Suppressor macrophage treated with lipopolysaccharide for 1 hour (primary cell): ENCODE measurements around the gene LIN28B.
"Not testable (repeated sequence)": the region's sequence is repeated elsewhere in the genome, so short reads cannot be mapped to it uniquely, and the experiment has no call there.

ENCODE experiments used
- DNase-seq, 3 donors: peaks; one replicate each; pipeline ENCODE4 v3.0.0-alpha.2; 2020 to 2022

Gene LIN28B, protein sequence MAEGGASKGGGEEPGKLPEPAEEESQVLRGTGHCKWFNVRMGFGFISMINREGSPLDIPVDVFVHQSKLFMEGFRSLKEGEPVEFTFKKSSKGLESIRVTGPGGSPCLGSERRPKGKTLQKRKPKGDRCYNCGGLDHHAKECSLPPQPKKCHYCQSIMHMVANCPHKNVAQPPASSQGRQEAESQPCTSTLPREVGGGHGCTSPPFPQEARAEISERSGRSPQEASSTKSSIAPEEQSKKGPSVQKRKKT

DNA sequence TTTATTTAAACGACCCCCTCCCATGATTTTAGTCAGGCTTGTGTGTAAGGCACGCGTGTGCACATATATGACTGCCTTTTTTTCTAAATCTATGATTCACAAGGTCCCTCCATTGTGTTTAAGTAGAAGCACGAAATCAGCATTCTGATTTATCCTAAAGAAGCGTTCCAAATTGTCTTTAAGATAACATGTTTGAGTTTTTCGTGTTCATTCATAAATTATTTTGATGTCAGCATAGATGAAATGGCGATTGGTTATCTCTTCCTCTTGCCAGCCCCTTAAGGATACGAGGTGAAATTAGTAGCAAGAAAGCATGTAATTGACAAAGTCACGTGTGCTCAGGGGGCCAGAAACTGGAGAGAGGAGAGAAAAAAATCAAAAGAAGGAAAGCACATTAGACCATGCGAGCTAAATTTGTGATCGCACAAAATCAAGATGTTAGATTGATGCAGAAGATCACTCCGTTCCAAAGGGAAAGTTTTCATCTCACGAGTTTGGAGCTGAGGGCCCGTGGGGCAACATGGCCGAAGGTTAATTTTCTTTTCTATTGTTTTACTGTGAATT, at the start of gene LIN28B:
TSS of gene LIN28B (plus strand) at position 377 of the 564 bp plus-strand sequence. CDS start at position 521, 144 bp downstream.
- no peak for DNase-seq

DNA sequence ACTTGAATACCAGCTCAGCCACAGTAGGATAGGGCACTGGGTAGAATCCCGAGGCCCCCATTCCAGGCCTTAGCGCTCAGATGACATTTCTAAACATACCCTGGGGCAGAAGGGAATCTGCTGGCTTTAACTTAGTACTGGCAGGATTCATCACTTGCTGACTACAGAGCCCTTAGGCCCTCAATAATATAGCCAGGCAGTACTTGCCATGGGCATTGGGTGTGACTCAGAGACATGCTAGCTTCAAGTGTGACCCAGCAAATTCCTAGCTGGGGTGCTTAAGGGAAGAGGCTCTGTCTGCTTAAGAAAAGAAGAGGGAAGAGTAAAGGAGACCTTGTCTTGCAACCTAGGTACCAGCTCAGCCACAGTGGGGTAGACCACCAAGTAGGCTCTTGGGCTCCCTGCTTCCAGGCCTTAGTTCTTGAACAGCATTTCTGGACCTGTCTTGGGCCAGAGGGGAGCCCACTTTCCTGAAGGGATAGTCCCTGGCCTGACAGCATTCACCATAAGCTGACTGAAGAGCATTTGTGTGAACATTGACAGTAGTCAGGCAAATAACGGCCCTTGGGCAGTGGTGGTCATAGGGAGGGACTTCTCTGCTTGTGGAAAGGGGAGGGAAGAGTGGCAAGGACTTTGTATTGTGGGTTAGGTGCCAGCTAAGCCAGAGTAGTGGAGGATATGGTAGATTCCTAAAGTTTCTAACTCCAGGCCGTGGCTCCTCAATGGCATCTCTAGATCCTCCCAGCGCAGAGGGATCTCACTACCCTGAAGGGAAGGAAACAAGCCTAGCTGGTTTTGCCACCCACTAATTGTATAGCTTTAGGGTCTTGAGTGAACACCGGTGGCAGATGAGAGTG, 48.6 kb upstream of the LIN28B start:
- DNase-seq = no peak

GRCh38 chr6:104908888-104909525, 47.9 kb upstream of the LIN28B start:
- no peak for DNase-seq

GRCh38 chr6:104921896-104922295, 35.0 kb upstream of the LIN28B start:
- DNase-seq = no peak

DNA sequence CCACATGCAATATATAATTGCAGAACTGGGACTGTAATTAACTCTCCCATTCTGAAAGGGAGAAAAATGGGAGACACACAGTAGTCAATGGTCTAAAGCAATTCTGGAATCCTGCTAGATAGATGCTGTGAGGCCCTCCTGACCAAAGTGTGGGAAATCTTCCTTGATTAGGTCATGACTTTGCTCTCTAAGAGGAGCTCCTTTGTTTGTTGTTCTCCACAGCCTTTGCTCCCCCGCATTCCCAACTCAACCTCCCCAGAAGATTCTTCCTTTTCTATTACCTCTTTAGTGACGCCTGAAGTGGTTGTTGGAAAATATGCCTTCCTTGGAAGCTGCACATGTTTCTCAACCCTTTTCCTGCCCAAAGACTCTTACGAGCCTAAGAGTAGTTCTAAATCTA, 28.8 kb upstream of the LIN28B start:
- no peak for DNase-seq

DNA sequence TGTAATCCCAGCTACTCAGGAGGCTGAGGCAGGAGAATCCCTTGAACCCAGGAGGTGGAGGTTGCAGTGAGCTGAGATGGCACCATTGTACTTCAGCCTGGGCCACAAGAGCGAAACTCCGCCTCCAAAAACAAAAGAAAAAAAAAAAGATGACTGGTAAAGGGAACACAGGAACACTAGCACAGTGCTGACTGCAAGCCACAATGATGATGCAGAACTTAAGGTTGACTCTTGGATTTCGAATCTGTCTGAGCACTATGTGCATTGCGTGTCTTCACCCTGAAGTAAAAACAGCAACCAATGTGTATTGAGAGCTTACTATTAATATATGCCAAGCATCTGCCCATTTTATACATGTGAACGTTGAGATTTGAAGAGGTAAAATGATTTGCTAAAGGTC, 27.6 kb upstream of the LIN28B start:
- no peak for DNase-seq

- DNase-seq = no peak
These were observed 26.0 kb upstream of the LIN28B start for GRCh38 chr6:104930939-104931338.

- DNase-seq = no peak
These were observed 20.0 kb upstream of the LIN28B start for GRCh38 chr6:104936766-104937535.

DNA sequence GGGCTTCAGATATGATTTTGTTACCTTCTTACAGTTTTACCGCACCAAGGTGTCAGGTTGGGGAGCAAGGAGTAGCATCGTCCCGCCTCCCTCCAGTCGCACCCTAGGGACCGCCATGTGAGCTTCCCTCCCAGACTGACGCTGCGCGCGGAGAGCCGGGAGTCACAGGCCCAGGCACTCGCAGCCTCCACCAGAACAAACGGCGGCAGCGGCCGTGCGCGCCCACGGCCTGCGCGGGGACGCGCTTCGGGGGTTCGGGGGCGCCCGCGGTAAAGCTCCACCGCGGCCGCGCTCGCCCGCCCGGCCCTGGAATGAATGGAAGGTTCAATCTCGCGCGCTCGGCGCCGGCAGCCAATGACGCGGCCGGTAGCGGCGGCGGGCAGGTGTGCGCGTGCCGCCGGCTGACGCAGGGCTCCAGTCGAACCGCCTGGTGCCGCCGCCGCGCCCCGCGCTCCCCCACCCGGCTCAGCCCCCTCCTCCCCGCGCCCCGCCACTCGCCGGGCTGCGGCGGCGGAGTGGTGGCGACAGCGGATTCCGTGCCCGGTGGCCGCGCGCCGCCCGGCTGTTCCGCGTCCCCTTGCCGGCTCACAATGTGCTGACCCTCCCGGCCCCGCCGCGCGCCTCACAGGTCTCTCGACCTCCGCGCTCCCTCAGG, 16.5 kb upstream of the LIN28B start:
- DNase-seq = no peak

DNA sequence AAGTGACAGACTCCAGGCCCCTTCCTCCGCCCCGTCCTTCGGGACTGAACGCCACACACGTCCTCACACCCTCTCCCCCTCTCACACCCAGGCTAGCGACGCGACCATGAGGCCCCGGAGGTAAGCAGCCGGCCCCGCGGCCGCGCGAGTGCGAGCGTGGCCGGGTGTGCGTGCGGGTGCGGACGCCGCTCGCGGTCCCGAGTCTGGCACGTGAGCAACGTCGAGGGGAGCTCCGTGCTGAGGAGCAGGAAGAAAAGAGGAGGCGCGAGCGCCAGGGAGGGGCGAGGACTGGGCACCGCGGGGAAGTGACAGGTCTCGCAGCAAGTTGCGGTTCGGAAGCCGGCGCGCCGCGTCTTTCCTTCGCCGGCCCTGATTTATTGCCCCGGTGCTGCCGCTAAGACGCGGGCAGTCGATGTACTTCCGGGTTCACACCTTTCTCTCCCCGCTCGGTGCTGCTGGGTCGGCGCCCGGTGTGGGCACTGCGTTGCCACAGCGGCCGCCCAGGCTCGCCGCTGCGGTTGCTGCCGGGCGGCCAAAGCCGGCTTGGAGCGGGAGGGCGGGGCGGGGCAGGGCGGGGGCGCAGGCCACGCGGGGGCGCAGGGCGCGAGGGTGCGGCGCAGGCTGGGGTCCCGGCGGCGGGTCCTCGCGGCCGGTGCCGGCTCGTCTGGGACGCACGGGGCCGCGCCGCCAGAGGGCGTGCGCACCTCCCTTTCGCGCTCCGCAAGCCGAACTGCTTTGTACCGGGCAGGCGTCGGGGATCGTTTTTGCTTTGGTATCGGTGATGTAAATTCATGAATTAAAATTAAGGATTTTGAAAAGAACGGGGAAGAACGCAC, 15.8 kb upstream of the LIN28B start:
- peak; percentile 50 to 82 (median 65) for DNase-seq

DNA sequence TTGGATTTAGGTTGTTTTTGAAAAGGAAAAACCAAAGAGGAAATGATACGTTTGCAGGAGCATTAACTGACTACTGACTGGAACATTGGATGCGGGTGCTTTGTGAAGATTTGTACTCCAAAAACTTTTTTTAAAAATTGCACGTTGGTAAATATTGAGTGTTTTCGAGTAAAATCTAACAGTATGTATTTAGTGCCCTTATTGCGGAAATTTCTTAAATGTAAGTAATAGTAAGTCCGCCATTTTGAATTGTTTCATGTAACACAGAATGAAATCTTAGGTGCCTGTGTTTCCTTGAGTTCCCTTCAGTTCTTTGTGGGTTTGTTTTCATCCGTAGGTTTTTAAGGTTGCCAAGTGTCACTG, 15.2 kb upstream of the LIN28B start:
- DNase-seq = no peak

GRCh38 chr6:104943781-104944180, 13.1 kb upstream of the LIN28B start:
- DNase-seq = peak in 2 of 3 donors; percentile 16 to 24

- DNase-seq = no peak
These were observed 7.7 kb upstream of the LIN28B start for GRCh38 chr6:104949206-104949605.

- DNase-seq = no peak
These were observed 5.2 kb upstream of the LIN28B start for GRCh38 chr6:104951677-104952076.

- DNase-seq = no peak
These were observed 4.0 kb upstream of the LIN28B start for GRCh38 chr6:104952911-104953399.

GRCh38 chr6:104953400-104954189, 3.3 kb upstream of the LIN28B start:
- not testable (repeated sequence) for DNase-seq

GRCh38 chr6:104954190-104954797, 2.6 kb upstream of the LIN28B start:
- no peak for DNase-seq

- no peak for DNase-seq
These were observed 1.4 kb upstream of the LIN28B start for GRCh38 chr6:104955491-104955890.

DNA sequence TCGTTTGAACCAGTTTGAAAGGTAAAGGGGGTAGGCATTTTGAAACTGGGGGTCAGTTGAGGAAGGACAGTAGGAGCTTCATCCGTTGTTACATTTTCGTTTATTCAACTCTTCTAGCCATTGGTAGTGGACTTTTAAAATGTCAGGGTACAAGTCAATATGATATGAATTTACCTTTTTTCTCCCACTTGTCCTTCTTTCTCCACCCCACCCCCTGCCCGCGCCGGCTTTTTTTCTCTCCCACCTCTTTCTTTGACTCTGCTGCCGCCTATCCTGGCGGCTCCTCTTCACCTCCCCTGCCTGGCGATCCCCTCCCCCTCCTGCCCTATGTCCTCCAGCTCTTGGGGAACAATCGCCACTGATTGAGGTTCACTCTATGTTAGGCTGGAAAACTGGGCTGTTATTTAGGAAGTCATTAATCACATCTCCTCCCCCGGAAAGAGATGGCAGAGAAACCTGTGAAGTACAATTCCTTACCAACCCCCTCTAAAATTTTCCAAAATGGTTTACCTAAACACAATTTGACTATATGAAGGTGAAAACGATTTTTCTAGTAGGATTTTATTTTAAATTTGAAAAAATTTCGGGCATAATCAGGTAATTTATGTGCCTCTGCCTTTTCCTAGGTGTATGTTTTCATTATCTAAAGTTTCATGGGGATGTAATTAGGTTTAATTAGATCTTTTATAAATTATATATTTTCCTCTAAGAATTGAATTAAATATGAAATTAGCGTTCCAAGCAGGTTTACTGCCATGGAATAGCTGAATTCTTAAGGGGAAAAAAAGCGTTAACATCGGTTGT, 778 bp upstream of the LIN28B start:
- no peak for DNase-seq
